Measurements from ENCODE around the gene PDE5A.
A peak's percentile ranks its signal among the peaks of the same experiment; 100 is the strongest.
"Not testable (repeated sequence)": the region's sequence is repeated elsewhere in the genome, so short reads cannot be mapped to it uniquely, and the experiment has no call there.

PDE5A gene

DNA sequence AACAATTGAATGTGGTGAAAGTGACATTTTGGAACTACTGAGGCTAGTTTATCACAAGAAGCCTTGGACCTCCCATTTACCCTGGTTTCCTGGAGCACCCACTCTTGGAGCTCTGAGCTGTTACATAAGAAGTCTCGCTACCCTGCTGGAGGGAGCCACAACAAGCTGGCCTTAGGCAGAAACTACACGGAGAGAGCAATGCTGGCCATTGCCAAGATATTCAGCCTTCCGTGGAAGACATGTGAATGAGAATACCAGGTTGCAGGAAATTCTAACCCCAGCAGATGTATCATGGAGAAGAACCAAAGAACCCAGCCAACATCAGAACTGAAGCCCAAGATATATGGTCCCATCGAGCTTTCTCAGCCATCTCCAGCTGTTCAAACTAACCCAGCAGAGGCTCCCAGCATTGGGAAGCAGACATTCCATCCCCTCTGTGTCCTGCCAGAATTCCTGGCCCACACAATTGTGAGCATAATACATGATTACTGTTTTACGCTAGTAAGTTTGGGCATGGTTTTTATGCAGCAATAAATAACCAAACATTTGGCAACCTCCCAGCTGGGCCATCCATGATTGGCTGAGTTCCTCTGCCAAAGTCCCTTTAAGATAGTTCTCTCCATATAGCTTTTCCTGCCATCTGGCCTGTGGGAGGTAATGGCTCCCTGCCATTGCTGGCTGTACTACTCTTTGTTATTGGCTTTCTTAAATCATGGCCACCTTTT, 17.9 kb upstream of the PDE5A start:
- DNase-seq (ENCODE audit: low read depth in 2 of 3, low spot score in 1 of 3), result no peak

DNA sequence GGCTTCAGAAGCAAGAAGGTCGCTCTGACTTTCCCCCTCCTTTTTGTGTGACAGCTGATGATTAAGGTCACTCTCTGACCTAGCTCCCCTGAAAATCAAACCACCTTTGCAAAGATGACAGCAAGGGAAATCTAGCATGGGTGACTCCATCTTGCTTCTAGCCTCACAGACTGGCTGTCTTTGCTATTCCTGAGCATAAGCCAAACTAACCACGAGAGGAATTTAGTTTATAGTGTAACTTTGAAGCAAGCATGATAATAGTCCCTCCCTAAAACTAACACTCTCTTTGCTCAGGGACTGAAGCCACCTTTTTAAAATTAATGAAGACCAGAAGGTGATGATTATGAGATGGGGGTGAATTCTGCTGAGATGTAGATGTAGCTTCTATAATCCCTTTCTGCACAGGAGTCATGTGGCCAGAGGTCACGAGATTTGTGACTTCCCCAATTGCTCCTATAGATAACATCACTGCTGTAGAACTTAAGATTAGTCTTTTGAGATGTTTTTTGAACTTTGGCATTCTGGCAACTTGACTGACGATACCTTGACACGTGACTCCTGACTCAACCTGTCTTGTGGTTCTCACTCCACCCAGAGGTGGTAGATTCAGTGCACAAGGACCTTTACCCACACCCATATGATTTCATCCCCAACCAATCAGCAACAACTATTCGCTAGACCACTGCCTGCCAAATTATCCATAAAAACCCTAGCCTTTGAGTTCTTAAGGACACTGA, 14.9 kb upstream of the PDE5A start:
- no peak for DNase-seq (ENCODE audit: low read depth in 2 of 3, low spot score in 1 of 3)

- DNase-seq (ENCODE audit: low read depth in 2 of 3, low spot score in 1 of 3), result no peak
Observed at GRCh38 chr4:119641765-119642164, 13.2 kb upstream of the PDE5A start.

GRCh38 chr4:119638359-119638758, 9.8 kb upstream of the PDE5A start:
- DNase-seq (ENCODE audit: low read depth in 2 of 3, low spot score in 1 of 3), result no peak

DNA sequence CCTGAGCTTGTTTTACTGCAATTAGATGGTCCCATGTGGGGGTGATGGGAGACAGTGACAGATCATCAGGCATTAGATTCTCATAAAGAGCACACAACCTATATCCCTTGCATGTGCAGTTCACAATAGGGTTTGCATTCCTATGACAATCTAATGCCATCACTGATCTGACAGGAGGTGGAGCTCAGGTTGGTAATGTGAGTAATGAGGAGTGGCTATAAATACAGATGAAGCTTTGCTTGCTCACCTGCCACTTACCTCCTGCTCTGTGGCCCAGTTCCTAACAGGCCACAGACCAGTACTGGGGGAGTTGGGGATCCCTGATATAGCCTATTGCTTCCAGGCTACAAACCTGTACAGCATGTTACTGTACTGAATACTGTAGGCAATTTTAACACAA, 8.2 kb upstream of the PDE5A start:
- not testable (repeated sequence) for DNase-seq (ENCODE audit: low read depth in 2 of 3, low spot score in 1 of 3)

DNA sequence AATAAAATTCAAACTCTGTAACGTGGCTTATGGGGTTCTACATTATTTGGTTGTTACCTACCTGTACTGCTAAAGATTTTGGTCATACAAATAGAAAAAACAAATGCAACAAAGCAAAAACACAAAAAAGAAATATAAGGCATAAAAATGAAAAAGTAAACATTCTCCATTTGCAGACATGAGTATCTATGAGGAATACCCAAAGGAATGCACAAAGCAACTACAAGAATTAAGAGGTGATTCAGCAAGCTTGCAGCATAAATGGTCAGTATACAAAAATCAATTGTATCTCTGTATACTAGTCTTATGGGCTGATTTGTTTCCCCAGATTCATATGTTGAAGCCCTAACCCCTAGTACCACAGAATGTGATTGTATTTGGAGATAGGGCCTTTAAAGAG, 3.6 kb upstream of the PDE5A start:
- no peak for DNase-seq (ENCODE audit: low read depth in 2 of 3, low spot score in 1 of 3)

DNA sequence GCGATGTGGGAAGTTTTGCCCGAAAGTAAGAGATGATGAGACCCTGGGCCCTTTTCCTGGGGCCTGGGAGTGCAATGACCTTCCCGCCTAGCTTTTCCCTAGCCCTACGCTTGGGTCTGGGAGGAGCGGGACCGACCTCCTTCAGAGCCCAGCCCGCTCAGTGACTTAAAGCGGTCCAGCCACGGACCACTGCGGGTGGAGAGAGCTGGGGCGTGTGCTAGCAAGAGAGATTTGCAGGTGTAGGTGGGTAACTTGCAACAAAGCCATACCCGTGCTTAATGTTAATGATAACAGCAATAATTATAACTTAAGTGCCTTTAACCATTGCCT, 503 bp upstream of the PDE5A start:
- no peak for DNase-seq (ENCODE audit: low read depth in 2 of 3, low spot score in 1 of 3)

- DNase-seq (ENCODE audit: low read depth in 2 of 3, low spot score in 1 of 3), result peak in 2 of 3 donors; percentile 42 to 48
Observed at GRCh38 chr4:119627267-119628255, 1.0 kb downstream of the PDE5A start.

DNA sequence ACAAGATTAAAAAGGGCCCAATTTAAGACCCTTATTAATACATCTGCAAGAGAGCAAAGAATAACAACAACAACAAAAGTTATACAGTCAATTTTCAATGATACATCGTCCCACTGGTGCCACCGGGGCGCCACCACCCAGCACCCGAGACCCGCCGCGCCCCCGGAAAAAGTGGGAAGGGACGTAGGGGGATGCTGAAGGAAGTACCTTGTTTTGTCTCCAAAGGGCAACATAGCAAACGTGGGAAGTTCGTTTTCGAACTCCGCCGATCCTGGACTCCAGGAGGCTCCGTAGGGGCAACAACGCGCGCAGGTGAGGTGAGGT, 1.7 kb downstream of the PDE5A start:
- no peak for DNase-seq (ENCODE audit: low read depth in 2 of 3, low spot score in 1 of 3)

- DNase-seq (ENCODE audit: low read depth in 2 of 3, low spot score in 1 of 3), result no peak
Observed at GRCh38 chr4:119626420-119626819, 2.2 kb downstream of the PDE5A start.

DNA sequence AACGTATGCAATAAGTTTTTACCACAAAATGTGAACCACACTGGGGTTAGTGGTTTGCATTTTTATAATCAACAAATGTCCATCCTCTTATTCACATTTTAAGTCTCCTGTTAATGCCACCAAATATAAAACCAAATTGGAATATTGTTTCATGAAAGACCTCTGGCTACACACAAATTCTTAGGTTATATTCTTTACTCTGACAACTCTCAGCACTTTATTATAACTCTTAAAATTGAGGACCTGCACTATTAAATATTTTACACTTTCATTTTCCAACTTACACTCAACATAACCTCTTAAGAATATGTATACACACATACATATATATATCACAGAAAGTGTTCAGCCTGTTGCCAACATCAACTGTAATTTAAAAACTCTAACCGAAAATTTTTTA, 2.8 kb downstream of the PDE5A start:
- no peak for DNase-seq (ENCODE audit: low read depth in 2 of 3, low spot score in 1 of 3)

- DNase-seq (ENCODE audit: low read depth in 2 of 3, low spot score in 1 of 3), result no peak
Observed at GRCh38 chr4:119624356-119624755, 4.2 kb downstream of the PDE5A start.

- no peak for DNase-seq (ENCODE audit: low read depth in 2 of 3, low spot score in 1 of 3)
Observed at GRCh38 chr4:119623025-119623424, 5.6 kb downstream of the PDE5A start.

DNA sequence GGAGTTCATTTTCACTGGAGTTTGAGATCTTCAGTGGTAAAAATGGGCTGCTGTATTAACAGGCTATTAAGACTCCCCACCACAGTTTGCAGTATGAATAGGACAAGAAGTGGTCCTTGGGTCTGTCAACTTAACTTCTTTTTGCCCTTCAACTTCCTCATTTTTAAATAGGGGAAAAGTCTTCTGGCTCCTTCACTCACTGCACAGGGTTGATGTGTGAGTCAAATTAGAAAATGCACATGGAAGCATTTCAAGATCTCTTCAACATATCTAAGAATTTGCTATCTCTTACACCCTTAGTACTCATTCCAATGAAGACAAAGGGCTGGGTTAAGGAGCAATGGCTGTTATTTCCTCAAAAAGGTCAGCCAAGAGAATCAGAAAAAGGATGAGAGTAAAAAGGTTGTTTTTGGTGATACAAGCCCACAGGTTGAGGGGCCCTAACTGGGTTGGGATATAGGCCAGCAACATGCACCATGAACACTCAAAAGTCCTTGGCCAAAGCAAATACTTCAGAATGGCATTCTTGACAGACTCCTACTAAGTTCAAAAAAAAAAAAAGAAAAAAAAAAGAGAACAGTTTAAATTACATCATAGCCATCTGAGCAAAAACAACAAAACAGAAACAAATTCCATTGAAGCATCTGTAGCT, 13.4 kb downstream of the PDE5A start:
- no peak for DNase-seq (ENCODE audit: low read depth in 2 of 3, low spot score in 1 of 3)

DNA sequence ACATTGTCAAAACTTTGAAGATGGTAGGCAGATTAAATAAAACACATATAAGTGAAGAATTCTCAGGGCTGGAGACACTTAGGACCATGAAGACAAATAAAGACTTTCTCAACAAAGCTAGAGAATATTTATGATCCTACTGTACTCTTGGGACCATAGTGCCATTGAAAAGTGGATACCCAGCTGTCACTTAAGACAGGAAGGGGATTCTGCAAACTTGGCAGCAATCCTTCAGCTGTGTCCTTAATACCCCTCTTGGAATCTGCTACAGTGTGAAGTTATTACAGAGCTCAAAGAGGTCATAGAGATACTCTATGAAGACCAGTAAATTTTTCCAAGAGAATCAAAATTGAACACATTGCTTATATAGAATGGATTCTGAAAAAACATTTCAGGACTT, 24.3 kb downstream of the PDE5A start:
- DNase-seq (ENCODE audit: low read depth in 2 of 3, low spot score in 1 of 3), result no peak

DNA sequence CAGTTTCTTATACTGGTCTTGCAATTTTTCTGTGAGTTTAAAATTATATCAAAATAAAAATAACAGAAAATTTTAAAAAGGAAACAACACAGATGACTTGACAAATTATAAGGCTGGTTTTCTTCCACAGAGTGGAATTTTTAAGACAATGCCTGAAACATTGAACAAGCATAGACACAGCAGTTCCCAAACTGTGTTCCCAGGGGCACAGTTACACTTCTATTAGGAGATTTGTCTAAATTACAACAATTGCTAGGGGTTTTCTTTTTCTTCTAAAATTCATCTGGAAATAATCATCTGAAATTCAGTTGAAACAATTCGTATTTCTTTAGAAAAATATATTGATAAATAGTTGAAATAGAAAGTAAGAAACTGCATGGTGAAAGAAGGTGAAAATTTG, 26.2 kb downstream of the PDE5A start:
- no peak for DNase-seq (ENCODE audit: low read depth in 2 of 3, low spot score in 1 of 3)

DNA sequence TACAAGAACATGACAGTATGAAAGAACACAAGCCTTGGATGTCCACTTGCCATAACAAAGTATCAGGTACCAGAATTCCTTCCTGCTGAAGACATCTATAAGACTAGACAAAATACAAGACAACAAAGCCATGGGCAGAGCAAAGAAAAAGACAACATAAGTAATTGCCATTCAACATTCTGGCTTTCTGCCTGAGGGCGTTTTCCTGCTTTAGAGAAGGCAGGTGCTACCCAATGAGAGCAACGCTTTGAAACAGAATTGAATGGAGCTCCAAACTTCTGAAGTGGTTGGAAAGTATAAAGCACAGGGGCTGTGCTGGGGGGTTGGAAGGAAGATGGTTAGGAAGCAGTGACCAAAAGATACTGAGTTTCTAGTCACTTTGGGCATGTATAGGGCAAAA, 30.1 kb downstream of the PDE5A start:
- DNase-seq (ENCODE audit: low read depth in 2 of 3, low spot score in 1 of 3), result no peak

GRCh38 chr4:119597377-119597776, 31.2 kb downstream of the PDE5A start:
- no peak for DNase-seq (ENCODE audit: low read depth in 2 of 3, low spot score in 1 of 3)

GRCh38 chr4:119593698-119594097, 34.9 kb downstream of the PDE5A start:
- DNase-seq (ENCODE audit: low read depth in 2 of 3, low spot score in 1 of 3), result no peak

DNA sequence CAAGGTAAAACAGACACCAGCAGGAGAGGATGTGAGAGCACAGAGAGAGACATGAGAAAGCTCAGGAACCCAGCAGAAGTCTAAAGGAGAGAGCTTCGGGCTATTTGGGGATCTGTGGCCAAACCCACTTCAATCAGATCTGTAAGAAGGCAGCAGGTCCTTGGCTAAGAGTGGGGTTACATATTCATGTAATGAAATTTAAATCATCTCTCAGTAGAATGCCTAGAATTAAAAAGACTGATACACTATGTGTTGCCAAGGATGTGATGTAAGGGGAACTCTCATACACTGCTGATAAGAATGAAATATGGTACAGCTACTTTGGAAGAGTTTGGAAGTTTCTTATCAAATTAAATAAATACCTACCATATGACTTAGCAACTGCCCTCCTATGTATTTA, 35.8 kb downstream of the PDE5A start:
- DNase-seq (ENCODE audit: low read depth in 2 of 3, low spot score in 1 of 3), result no peak

DNA sequence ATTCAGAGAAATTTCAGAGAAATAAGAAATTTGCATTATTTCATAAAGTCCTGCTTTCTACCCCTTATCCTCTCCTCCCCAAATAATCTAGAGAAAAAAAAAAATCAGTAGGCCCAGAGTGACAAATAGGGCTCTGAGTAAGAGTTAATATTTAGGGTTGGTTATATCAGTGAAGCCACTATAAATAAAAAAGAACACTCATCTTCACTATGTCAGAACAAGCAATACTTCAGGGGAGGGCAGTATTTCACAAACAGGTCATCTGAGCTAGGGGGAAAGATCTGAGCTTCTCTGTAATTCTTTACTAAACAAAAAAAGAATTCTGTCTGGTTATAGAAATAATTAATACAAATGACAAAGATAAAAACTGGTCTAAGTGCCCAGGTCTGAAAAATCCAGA, 39.4 kb downstream of the PDE5A start:
- no peak for DNase-seq (ENCODE audit: low read depth in 2 of 3, low spot score in 1 of 3)

Measured in stimulated activated CD4-positive, alpha-beta T cell treated with anti-CD3 and anti-CD28 coated beads, Interleukin-12 subunit alpha, Interleukin-12 subunit beta, amount 100 ng/mL, for 48 hours (primary cell).